Measurements from ENCODE around the gene SLIT3.

SLIT3 gene

GRCh38 chr5:169025491-169025890 is 275.4 kb downstream of the SLIT3 start:
- no peak overlapping the region for H3K4me3 ChIP-seq (ENCODE audit: low read length)
- H3K27me3 ChIP-seq (ENCODE audit: insufficient read depth, low read length) = no peaks in the 10 kb centered on the region
- no peaks in the 10 kb centered on the region for H3K36me3 ChIP-seq (ENCODE audit: insufficient read depth, low read length)
- H3K9ac ChIP-seq (ENCODE audit: low read depth, low read length) = no peak overlapping the region
- H3K27ac ChIP-seq (ENCODE audit: low read depth, low read length) = no peak overlapping the region
- peaks cover 19% of the 10 kb centered on the region for H3K4me1 ChIP-seq (ENCODE audit: insufficient read depth, low read length)
- no peaks in the 10 kb centered on the region for H3K9me3 ChIP-seq (ENCODE audit: insufficient read depth, low read depth, low read length)
- WGBS = 81% methylated on average over 1 of the region's 1 CpG

- no peaks in the 10 kb centered on the region for H3K27me3 ChIP-seq (ENCODE audit: insufficient read depth, low read length)
- WGBS = 91% methylated on average over 11 of the region's 11 CpGs
- peaks cover 8% of the 10 kb centered on the region; the same call in 1 of the 2 replicates for H3K4me1 ChIP-seq (ENCODE audit: insufficient read depth, low read length)
- H3K36me3 ChIP-seq (ENCODE audit: insufficient read depth, low read length) = no peaks in the 10 kb centered on the region
- no peak overlapping the region for H3K9ac ChIP-seq (ENCODE audit: low read depth, low read length)
- H3K4me3 ChIP-seq (ENCODE audit: low read length) = no peak overlapping the region
- no peaks in the 10 kb centered on the region for H3K9me3 ChIP-seq (ENCODE audit: insufficient read depth, low read depth, low read length)
- no peak overlapping the region for H3K27ac ChIP-seq (ENCODE audit: low read depth, low read length)
Observed at GRCh38 chr5:169024421-169024820, 276.5 kb downstream of the SLIT3 start.

- 0 out of 2 replicates have a peak, but pooled peaks cover 2% of the 10 kb centered on the region for H3K4me1 ChIP-seq (ENCODE audit: insufficient read depth, low read length)
- 93% methylated on average over 3 of the region's 4 CpGs for WGBS
- no peak overlapping the region for H3K9ac ChIP-seq (ENCODE audit: low read depth, low read length)
- no peak overlapping the region for H3K4me3 ChIP-seq (ENCODE audit: low read length)
- H3K27me3 ChIP-seq (ENCODE audit: insufficient read depth, low read length) = no peaks in the 10 kb centered on the region
- H3K36me3 ChIP-seq (ENCODE audit: insufficient read depth, low read length) = no peaks in the 10 kb centered on the region
- no peaks in the 10 kb centered on the region for H3K9me3 ChIP-seq (ENCODE audit: insufficient read depth, low read depth, low read length)
- no peak overlapping the region for H3K27ac ChIP-seq (ENCODE audit: low read depth, low read length)
Observed at GRCh38 chr5:169022718-169023117, 278.2 kb downstream of the SLIT3 start.

DNA sequence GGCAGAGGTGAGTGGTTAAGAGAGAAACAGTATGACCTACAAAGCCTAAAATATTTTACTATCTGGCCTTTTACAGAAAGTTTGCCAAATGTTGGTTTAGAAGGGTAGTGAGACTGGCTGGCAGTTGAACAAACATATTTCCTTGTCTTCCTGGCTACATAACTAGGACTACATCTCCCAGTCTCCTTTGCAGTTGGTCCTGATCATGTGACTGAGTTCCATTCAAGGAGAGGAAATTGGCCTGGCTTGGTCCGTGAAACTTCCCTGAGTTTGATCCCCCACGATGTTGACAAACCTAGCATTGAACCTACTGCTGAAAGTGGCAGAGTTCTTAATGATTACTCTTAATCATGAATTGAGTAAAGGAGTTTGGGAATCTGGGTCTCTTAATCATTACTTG is 280.8 kb downstream of the SLIT3 start:
- no peaks in the 10 kb centered on the region for H3K36me3 ChIP-seq (ENCODE audit: insufficient read depth, low read length)
- no peak overlapping the region for H3K4me3 ChIP-seq (ENCODE audit: low read length)
- H3K27me3 ChIP-seq (ENCODE audit: insufficient read depth, low read length) = no peaks in the 10 kb centered on the region
- H3K9me3 ChIP-seq (ENCODE audit: insufficient read depth, low read depth, low read length) = no peaks in the 10 kb centered on the region
- H3K9ac ChIP-seq (ENCODE audit: low read depth, low read length) = no peak overlapping the region
- peaks cover 5% of the 10 kb centered on the region; the same call in 1 of the 2 replicates for H3K4me1 ChIP-seq (ENCODE audit: insufficient read depth, low read length)
- WGBS = 48% methylated on average over 2 of the region's 2 CpGs
- H3K27ac ChIP-seq (ENCODE audit: low read depth, low read length) = no peak overlapping the region

DNA sequence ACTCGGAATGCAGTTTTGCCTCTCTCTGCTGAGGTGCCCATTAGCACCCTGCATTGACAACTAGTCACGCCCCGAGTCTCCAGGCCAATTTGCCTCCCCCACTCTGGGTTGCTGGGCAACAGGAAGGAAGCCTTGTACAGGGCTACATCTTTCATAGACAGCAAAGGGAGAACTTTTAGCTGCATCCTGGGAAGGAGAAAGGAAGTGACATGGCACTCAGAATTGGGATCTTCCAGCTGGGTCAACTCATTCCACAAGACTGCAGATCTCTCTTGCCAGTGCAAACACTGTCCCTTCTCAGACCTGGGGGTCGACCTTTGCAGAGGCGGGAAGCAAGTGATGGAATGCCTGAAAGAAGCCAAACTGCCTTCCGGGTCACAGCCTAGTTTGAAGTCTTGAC is 282.0 kb downstream of the SLIT3 start:
- H3K4me3 ChIP-seq (ENCODE audit: low read length) = no peak overlapping the region
- H3K9ac ChIP-seq (ENCODE audit: low read depth, low read length) = no peak overlapping the region
- no peaks in the 10 kb centered on the region for H3K9me3 ChIP-seq (ENCODE audit: insufficient read depth, low read depth, low read length)
- peaks cover 5% of the 10 kb centered on the region; the same call in 1 of the 2 replicates for H3K4me1 ChIP-seq (ENCODE audit: insufficient read depth, low read length)
- no peaks in the 10 kb centered on the region for H3K27me3 ChIP-seq (ENCODE audit: insufficient read depth, low read length)
- WGBS = 87% methylated on average over 6 of the region's 6 CpGs
- H3K36me3 ChIP-seq (ENCODE audit: insufficient read depth, low read length) = no peaks in the 10 kb centered on the region
- H3K27ac ChIP-seq (ENCODE audit: low read depth, low read length) = no peak overlapping the region

DNA sequence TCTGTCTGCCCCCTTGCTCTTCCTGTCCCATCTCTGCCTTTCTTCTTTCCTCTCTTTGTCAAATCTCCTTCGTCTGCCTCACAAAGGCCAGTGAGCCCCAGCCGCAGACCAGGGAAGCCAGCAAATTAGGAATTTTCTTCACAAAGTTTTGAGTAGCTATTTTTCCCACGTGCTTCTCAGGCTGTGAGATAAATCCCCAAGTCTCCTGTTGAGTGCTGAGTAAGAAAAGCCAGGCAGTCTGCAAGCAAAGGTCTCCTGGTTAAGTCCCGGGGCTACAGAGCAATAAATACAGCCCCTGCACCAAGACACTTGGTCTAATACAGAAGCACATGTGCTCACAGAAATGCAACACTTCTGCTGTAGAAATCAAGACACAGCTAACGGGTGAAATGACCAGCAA is 284.9 kb downstream of the SLIT3 start:
- H3K9me3 ChIP-seq (ENCODE audit: insufficient read depth, low read depth, low read length) = no peaks in the 10 kb centered on the region
- H3K9ac ChIP-seq (ENCODE audit: low read depth, low read length) = no peak overlapping the region
- WGBS = 77% methylated on average over 5 of the region's 5 CpGs

GRCh38 chr5:169013846-169014245 is 287.1 kb downstream of the SLIT3 start:
- H3K9me3 ChIP-seq (ENCODE audit: insufficient read depth, low read depth, low read length) = no peaks in the 10 kb centered on the region
- no peak overlapping the region for H3K4me3 ChIP-seq (ENCODE audit: low read length)
- no peaks in the 10 kb centered on the region for H3K27me3 ChIP-seq (ENCODE audit: insufficient read depth, low read length)
- no peaks in the 10 kb centered on the region for H3K36me3 ChIP-seq (ENCODE audit: insufficient read depth, low read length)
- H3K9ac ChIP-seq (ENCODE audit: low read depth, low read length) = no peak overlapping the region
- H3K27ac ChIP-seq (ENCODE audit: low read depth, low read length) = no peak overlapping the region
- 98% methylated on average over 1 of the region's 1 CpG for WGBS
- peaks cover 17% of the 10 kb centered on the region for H3K4me1 ChIP-seq (ENCODE audit: insufficient read depth, low read length)

More for the DNA sequence above, 284.9 kb downstream of the SLIT3 start:
- Histone ChIP-seq H3K27me3 (ENCODE audit: insufficient read depth, low read length) (no peaks in the 10 kb centered on the region), H3K36me3 (ENCODE audit: insufficient read depth, low read length) (no peaks in the 10 kb centered on the region), H3K27ac (ENCODE audit: low read depth, low read length) (no peak overlapping the region), H3K4me3 (ENCODE audit: low read length) (no peak overlapping the region), H3K4me1 (ENCODE audit: insufficient read depth, low read length) (peaks cover 17% of the 10 kb centered on the region)

DNA sequence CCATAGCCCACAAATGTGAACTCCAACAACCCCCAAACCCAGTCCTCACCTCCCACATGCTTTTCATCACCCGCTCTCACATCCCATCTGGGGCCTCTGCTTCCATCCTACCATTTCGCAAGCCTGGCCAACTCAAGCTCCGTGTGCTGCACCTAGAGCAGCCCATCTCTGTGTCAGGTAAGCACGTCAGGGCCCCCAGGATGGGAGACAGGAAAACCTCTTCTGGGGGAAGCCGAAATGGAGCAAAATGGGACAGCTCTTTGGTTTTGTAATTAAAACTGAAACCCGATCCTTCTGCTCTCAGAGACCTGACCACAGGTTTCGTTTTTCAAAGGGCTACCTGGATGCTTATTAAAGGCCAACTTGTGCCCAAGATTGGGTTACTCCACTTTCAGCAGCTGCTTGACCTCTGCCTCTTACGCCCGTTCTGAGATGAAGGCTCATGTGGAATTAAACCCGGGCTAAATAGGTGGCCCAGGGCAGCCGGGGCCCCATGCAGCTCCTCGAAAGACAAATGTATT is 287.7 kb downstream of the SLIT3 start:
- no peak overlapping the region for H3K9ac ChIP-seq (ENCODE audit: low read depth, low read length)
- no peaks in the 10 kb centered on the region for H3K9me3 ChIP-seq (ENCODE audit: insufficient read depth, low read depth, low read length)
- 67% methylated on average over 12 of the region's 12 CpGs for WGBS
- no peaks in the 10 kb centered on the region for H3K27me3 ChIP-seq (ENCODE audit: insufficient read depth, low read length)
- H3K36me3 ChIP-seq (ENCODE audit: insufficient read depth, low read length) = no peaks in the 10 kb centered on the region
- peaks cover 17% of the 10 kb centered on the region for H3K4me1 ChIP-seq (ENCODE audit: insufficient read depth, low read length)
- no peak overlapping the region for H3K27ac ChIP-seq (ENCODE audit: low read depth, low read length)
- H3K4me3 ChIP-seq (ENCODE audit: low read length) = no peak overlapping the region

- H3K27ac ChIP-seq (ENCODE audit: low read depth, low read length) = no peak overlapping the region
Observed at GRCh38 chr5:169012450-169012849, 288.5 kb downstream of the SLIT3 start.

DNA sequence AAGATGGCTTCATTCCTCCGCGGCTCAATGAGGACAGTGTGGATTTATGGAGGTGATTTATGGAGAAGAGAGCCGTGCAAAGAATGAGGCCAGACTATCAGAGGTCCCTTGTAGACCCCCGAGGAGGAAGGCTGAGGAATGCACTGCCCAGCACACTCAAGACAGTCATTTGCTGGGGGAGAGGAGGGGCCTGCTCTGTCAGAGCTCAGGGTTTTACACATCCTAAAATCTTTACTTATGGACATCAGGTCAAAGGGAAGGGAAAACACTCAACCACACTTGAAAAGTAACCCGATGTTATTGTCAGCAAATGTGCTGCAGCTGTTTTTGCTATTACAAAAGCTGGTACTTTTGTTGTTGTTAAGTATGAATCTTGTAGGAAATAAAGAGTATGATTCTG is 289.5 kb downstream of the SLIT3 start:
- H3K27me3 ChIP-seq (ENCODE audit: insufficient read depth, low read length) = no peaks in the 10 kb centered on the region
- H3K4me1 ChIP-seq (ENCODE audit: insufficient read depth, low read length) = peaks cover 20% of the 10 kb centered on the region
- H3K36me3 ChIP-seq (ENCODE audit: insufficient read depth, low read length) = no peaks in the 10 kb centered on the region
- no peak overlapping the region for H3K9ac ChIP-seq (ENCODE audit: low read depth, low read length)
- WGBS = 91% methylated on average over 5 of the region's 5 CpGs
- H3K4me3 ChIP-seq (ENCODE audit: low read length) = no peak overlapping the region
- no peak overlapping the region for H3K27ac ChIP-seq (ENCODE audit: low read depth, low read length)
- H3K9me3 ChIP-seq (ENCODE audit: insufficient read depth, low read depth, low read length) = no peaks in the 10 kb centered on the region

More at GRCh38 chr5:169012450-169012849, 288.5 kb downstream of the SLIT3 start:
- Histone ChIP-seq H3K9ac (ENCODE audit: low read depth, low read length) (no peak overlapping the region), H3K4me1 (ENCODE audit: insufficient read depth, low read length) (peaks cover 17% of the 10 kb centered on the region), H3K4me3 (ENCODE audit: low read length) (no peak overlapping the region), H3K36me3 (ENCODE audit: insufficient read depth, low read length) (no peaks in the 10 kb centered on the region), H3K27me3 (ENCODE audit: insufficient read depth, low read length) (no peaks in the 10 kb centered on the region), H3K9me3 (ENCODE audit: insufficient read depth, low read depth, low read length) (no peaks in the 10 kb centered on the region)
- WGBS = 71% methylated on average over 4 of the region's 4 CpGs

- Histone ChIP-seq H3K4me1 (ENCODE audit: insufficient read depth, low read length) (peaks cover 19% of the 10 kb centered on the region), H3K9me3 (ENCODE audit: insufficient read depth, low read depth, low read length) (no peaks in the 10 kb centered on the region), H3K4me3 (ENCODE audit: low read length) (no peak overlapping the region), H3K9ac (ENCODE audit: low read depth, low read length) (no peak overlapping the region), H3K27ac (ENCODE audit: low read depth, low read length) (no peak overlapping the region), H3K36me3 (ENCODE audit: insufficient read depth, low read length) (no peaks in the 10 kb centered on the region), H3K27me3 (ENCODE audit: insufficient read depth, low read length) (no peaks in the 10 kb centered on the region)
- WGBS = 98% methylated on average over 4 of the region's 4 CpGs
Observed at GRCh38 chr5:169011009-169011408, 289.9 kb downstream of the SLIT3 start.

- Histone ChIP-seq H3K4me1 (ENCODE audit: insufficient read depth, low read length) (peaks cover 23% of the 10 kb centered on the region), H3K27ac (ENCODE audit: low read depth, low read length) (no peak overlapping the region), H3K27me3 (ENCODE audit: insufficient read depth, low read length) (no peaks in the 10 kb centered on the region), H3K4me3 (ENCODE audit: low read length) (no peak overlapping the region), H3K36me3 (ENCODE audit: insufficient read depth, low read length) (no peaks in the 10 kb centered on the region), H3K9me3 (ENCODE audit: insufficient read depth, low read depth, low read length) (no peaks in the 10 kb centered on the region), H3K9ac (ENCODE audit: low read depth, low read length) (no peak overlapping the region)
- WGBS = 94% methylated on average over 5 of the region's 5 CpGs
Observed at GRCh38 chr5:169009123-169009522, 291.8 kb downstream of the SLIT3 start.
